Type B pancreatic cell (in vitro differentiated cells): Measurements from ENCODE around the gene COQ6. TPM values are rescaled to one million over a fixed set of nuclear protein-coding genes. Genes with fewer than 3 reads are reported as not detected.
"Not testable (repeated sequence)": the region's sequence is repeated elsewhere in the genome, so short reads cannot be mapped to it uniquely, and the experiment has no call there.

Experiments used
- DNase-seq: peaks from one replicate; pipeline ENCODE4 v3.0.0; 2021; ENCODE audit warnings: mixed read lengths; ENCODE audit not compliant: unreplicated experiment; ENCODE audit errors: extremely low spot score
- H3K27ac Mint-ChIP-seq: 2 replicates; pipeline ENCODE4 v1.8.0; 2021; ENCODE audit warnings: mild to moderate bottlenecking, mixed read lengths
- H3K27me3 Mint-ChIP-seq: 2 replicates; pipeline ENCODE4 v1.8.0; 2021; ENCODE audit warnings: mixed read lengths
- H3K36me3 Mint-ChIP-seq: 2 replicates; pipeline ENCODE4 v1.8.0; 2021; ENCODE audit warnings: mixed read lengths
- H3K4me1 Mint-ChIP-seq: one replicate; pipeline ENCODE4 v1.8.0; 2021; ENCODE audit warnings: mixed read lengths; ENCODE audit not compliant: unreplicated experiment
- H3K4me3 Mint-ChIP-seq: 2 replicates; pipeline ENCODE4 v1.8.0; 2021; ENCODE audit warnings: mild to moderate bottlenecking, mixed read lengths
- H3K9me3 Mint-ChIP-seq: 2 replicates; pipeline ENCODE4 v1.8.0; 2021; ENCODE audit warnings: mixed read lengths
- CTCF ChIP-seq: fragments of 200-600 bp; sonication (generic); conservative IDR thresholded peaks from 2 replicates; pipeline ENCODE4 v1.5.0; 2021; ENCODE audit warnings: antibody characterized with exemption, mild to moderate bottlenecking
- long read RNA-seq: library from polyadenylated mRNA; unstranded; transcript quantifications from one replicate; pipeline ENCODE4 v2.0.0, GENCODE V29; 2020
- total RNA-seq: library from RNA; stranded (reverse); gene quantifications from 2 replicates; pipeline ENCODE4 v1.2.1, GENCODE V29; 2021; ENCODE audit warnings: low replicate concordance

Gene COQ6
- 16.5 and 21.2 TPM in 2 replicates for total RNA-seq
- long read RNA-seq, transcript COQ6-201 (12 exons, 2,118 nt) = major isoform, 88 of 121 reads
- long read RNA-seq, partial matches to known transcripts = 2 of 121 reads
- long read RNA-seq, other reads (novel, unspliced or antisense) = 26 of 121 reads

- peaks cover 3% of the 10 kb centered on the region for H3K36me3 Mint-ChIP-seq
- no peak for TF ChIP-seq CTCF
Observed at GRCh38 chr14:73949752-73950734, at the start of gene COQ6, which contains the start of gene FAM161B. COQ6 (plus strand) TSS chr14:73950302; CDS start chr14:73950333, 31 bp downstream. FAM161B (minus strand) TSS chr14:73950094; CDS start chr14:73950026, 68 bp downstream.

DNA sequence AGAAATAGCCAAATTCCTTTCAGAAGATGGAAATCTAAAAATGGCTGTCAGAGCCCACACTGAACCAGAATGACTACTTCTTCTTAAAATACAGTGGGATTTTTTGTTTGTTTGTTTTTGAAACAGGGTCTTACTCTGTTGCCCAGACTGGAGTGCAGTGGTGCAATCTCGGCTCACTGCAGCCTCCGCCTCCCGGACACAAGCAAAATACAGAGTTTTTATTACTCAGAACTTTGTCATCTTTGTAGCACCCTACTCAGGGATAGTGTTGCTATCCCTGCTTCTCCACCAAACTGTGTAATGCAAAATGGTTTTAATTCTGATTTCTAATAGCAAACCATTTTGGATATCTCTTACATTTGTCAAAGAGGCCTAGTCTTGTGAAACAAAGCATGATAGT, 47.1 kb upstream of the COQ6 start:
- Mint-ChIP-seq H3K4me1 (no peaks in the 10 kb centered on the region), H3K9me3 (no peaks in the 10 kb centered on the region), H3K36me3 (peaks cover 17% of the 10 kb centered on the region), H3K27me3 (no peaks in the 10 kb centered on the region), H3K27ac (no peak overlapping the region), H3K4me3 (no peak overlapping the region)
- DNase-seq = no peak
- TF ChIP-seq CTCF = no peak

More at GRCh38 chr14:73949752-73950734, at the start of gene COQ6, which contains the start of gene FAM161B:
- no peaks in the 10 kb centered on the region for H3K27me3 Mint-ChIP-seq
- H3K4me3 Mint-ChIP-seq = peak within 1 kb of the TSS; percentile 98
- H3K9me3 Mint-ChIP-seq = no peaks in the 10 kb centered on the region
- H3K27ac Mint-ChIP-seq = peak within 1 kb of the TSS; percentile 97
- peaks cover 13% of the 10 kb centered on the region for H3K4me1 Mint-ChIP-seq
- peak; percentile 94 for DNase-seq

DNA sequence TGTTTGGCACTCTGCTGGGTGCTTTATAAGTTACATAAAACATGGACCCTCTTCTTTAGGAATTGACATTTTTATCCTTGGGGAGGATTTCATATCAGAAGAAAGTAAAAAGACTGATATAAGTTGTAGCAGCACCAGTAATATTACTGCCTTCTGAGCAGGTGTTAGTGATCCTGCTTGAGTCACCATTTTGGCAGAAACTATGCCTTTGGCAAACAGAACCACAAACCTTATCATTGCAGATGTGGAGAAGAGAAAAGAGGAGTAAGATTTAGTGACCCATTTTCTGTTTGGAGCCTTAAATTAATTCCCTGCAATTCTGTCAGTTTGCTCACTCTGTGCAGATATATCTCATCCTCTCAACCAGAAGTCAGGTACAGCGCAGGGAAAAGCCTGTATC, 40.4 kb upstream of the COQ6 start:
- Mint-ChIP-seq H3K4me1 (no peaks in the 10 kb centered on the region), H3K27me3 (no peaks in the 10 kb centered on the region), H3K36me3 (peaks cover 50% of the 10 kb centered on the region), H3K9me3 (no peaks in the 10 kb centered on the region), H3K27ac (no peak overlapping the region), H3K4me3 (no peak overlapping the region)
- no peak for TF ChIP-seq CTCF
- DNase-seq = no peak

GRCh38 chr14:73913256-73913655, 36.8 kb upstream of the COQ6 start:
- Mint-ChIP-seq H3K4me1 (no peaks in the 10 kb centered on the region), H3K36me3 (peaks cover 48% of the 10 kb centered on the region), H3K27me3 (no peaks in the 10 kb centered on the region), H3K4me3 (no peak overlapping the region), H3K27ac (no peak overlapping the region), H3K9me3 (no peaks in the 10 kb centered on the region)
- DNase-seq = no peak
- no peak for TF ChIP-seq CTCF

DNA sequence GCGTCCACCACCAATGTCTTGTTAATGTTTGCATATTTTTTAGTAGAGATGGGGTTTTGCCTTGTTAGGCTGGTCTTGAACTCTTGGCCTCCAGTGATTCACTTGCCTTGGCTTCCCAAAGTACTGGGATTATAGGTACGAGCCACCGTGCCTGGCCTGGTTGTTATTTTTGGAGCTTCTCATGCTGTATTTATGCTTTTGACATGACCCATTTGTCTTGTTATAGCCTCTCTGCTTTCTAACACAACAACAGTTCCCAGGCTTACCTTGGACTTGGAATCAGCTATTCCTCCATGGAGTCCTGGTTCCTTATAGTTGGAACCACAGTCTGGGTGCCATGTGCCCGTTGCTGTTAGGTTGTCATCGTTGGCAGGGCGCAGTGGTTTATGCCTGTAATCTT, 33.8 kb upstream of the COQ6 start:
- no peaks in the 10 kb centered on the region for H3K9me3 Mint-ChIP-seq
- no peak overlapping the region for H3K4me3 Mint-ChIP-seq
- H3K36me3 Mint-ChIP-seq = peaks cover 34% of the 10 kb centered on the region
- no peaks in the 10 kb centered on the region for H3K4me1 Mint-ChIP-seq
- H3K27me3 Mint-ChIP-seq = no peaks in the 10 kb centered on the region
- DNase-seq = no peak
- H3K27ac Mint-ChIP-seq = no peak overlapping the region
- TF ChIP-seq CTCF = no peak

DNA sequence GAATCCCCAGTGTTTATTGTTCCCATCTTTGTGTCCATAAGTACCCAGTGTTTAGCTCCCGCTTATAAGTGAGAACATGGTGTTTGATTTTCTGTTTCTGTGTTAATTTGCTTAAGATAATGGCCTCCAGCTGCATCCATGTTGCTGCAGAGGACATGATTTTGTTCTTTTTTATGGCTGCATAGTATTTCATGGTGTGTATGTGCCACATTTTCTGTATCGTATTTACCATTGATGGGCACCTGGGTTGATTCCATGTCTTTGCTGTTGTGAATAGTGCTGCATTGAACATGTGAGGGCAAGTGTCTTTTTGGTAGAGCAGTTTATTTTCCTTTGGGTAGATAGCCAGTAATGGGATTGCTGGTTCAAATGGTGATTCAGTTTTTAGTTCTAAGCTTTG, 30.6 kb upstream of the COQ6 start:
- not testable (repeated sequence) for DNase-seq, H3K9me3 Mint-ChIP-seq, H3K27me3 Mint-ChIP-seq, H3K27ac Mint-ChIP-seq, H3K4me3 Mint-ChIP-seq, H3K4me1 Mint-ChIP-seq
- H3K36me3 Mint-ChIP-seq = peaks cover 21% of the 10 kb centered on the region
